Measurements from ENCODE around the gene BFSP2.
"Not testable (repeated sequence)": the region's sequence is repeated elsewhere in the genome, so short reads cannot be mapped to it uniquely, and the experiment has no call there.

The BFSP2 gene

DNA sequence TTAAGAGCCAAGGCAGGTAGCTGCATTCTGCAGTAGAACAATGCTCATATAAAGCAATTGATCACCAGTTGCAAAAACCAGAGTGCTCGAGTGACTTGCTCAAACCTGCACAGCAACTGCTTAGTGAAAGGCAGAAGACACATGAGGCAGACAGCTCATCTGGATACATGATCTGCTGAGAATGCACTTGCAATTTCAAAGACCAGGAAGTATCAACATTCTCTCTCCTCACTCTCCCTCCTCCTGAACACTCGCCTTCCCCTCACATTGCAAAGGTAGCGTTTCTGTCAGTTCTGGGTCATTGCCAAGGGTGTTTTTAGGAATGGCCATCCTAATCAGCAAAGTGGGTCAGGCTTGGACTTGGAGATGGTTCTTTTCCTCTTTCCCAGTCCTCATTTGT is 61.0 kb downstream of the BFSP2 start:
- DNase-seq = no peak

DNA sequence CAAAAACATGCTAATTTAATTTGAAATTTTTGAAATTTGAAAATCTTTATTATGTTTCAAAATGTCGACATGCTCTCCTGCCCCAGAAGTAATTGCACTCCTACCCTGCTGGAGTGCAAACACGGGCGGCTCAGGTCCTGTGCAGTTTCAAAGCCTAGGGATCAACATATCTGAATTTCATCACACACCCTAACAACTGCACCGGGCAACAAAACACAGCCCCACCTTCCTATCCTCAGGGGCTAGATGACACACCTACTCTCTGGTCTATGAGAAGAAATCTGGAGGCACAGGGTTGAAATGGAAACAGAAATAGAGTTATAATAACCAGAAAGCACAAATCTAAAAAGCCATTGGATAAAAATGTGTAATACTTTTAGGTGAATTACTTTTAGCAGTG is 61.4 kb downstream of the BFSP2 start:
- DNase-seq = no peak

DNA sequence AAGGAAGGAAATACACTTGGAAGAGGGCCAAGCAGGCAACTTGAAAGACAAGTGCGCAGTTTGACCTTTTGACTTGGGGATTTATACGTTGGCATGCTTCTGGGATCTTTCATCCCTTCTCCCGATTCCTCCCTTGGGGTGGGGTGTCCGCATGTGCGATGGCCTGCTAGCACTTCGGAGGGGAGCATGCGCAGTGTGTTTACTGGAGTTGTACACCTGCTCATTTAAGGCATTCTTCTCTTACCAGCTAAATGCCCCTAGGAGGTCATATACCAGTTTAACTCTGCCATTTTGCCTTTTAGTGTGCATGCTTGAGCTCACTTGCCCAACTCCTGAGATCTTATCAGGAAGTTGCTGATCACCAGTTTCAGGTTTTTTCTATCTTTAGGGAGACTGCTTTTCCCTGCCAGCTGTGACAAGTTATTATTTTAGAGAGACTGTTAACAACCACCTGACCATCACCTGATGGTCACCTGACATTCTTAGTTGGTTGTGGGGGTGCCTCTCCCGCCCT is 63.5 kb downstream of the BFSP2 start:
- DNase-seq = no peak

DNA sequence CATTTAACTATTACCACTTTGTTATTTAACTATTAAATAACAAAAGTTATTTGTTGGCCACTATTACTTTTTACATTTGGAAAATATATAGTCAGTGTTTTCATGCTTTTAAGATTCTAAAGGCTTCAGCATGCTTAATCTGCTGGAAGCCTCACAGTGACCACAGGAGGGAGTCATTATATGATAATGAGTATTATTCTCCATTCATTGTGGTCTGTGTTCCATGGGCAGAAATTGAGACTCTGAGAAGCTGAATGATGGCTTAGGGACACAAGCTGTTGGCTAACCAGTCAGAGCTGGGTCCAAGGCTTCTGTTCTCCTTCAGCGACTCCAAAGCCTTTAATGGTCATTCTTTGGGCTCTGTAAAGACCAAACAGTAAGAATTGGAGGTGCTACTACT is 64.7 kb downstream of the BFSP2 start:
- no peak for DNase-seq

DNA sequence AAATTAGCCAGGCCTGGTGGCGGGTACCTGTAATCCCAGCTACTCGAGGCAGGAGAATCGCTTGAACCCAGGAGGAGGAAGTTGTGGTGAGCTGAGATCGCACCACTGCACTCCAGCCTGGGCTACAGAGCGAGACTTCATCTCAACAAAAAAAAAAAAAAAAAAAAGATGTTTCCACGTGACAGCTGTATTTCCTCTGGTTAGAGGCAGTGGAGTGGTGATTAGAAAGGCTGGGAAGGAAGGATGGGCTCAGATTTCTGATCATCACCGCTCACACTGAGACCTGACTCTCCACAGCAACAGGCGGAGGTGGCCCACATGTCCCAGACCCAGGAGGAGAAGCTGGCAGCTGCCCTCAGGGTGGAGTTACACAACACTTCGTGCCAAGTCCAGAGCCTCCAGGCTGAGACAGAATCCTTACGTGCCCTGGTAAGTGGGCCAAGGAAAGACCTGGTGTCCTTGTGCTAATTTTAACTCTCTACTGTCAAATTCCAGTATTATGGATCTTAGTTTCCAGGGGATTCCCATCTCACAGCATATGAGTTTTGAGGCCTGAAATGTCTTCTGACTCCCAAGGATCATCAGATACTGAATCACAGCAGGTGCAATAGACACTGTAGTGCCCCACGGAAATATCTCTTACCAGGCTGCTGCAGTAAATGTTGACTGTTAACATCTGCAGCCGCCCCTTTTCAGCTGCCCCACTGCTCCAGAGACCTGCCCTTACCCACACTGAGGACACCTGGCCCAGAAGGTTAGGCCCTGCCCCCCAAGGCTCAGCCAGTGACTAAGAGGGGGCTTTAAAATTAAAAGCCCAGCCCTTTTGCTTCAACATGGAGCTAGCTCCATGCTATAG is 66.9 kb downstream of the BFSP2 start:
- DNase-seq = no peak

DNA sequence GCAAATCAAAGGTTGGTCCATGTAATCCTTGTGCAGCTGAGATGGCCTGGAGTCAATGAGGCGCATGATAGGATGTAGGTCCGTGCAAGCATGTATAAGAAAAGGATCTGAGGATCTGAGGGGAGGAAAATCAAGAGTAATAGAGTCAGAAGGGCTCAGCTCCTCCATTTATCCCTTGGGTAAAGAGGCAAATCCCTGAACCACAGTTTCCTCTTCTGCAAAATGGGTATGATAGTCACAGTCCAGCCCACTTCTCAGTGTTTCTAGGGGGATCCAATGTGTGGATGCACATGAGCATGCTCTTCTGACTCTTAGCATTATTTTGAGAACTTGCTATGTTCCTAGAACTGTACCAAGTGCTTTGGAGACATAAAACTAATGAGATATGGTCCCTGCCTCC is 67.9 kb downstream of the BFSP2 start:
- DNase-seq = no peak

DNA sequence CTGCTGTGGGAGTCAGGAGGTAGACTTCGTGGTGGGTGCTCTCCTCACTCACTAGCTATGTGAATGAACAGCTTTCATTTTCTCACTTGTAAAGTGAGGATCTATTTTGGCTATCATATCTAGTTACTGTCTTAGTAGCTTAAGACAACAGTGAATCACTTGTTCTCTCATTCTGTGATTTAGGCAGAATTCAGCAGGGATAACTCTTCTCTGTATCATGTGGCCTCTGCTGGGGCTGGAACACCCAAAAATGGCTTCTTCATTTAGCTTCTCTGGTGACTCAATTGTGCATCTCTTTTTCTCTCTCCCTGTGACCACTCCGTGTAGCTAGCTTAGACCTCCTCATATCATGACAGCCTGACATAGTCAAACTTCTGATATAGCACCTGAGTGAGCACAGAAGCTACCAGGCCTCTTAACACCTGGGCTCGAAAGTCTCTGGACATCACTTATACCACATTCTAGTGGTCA is 68.4 kb downstream of the BFSP2 start:
- no peak for DNase-seq

DNA sequence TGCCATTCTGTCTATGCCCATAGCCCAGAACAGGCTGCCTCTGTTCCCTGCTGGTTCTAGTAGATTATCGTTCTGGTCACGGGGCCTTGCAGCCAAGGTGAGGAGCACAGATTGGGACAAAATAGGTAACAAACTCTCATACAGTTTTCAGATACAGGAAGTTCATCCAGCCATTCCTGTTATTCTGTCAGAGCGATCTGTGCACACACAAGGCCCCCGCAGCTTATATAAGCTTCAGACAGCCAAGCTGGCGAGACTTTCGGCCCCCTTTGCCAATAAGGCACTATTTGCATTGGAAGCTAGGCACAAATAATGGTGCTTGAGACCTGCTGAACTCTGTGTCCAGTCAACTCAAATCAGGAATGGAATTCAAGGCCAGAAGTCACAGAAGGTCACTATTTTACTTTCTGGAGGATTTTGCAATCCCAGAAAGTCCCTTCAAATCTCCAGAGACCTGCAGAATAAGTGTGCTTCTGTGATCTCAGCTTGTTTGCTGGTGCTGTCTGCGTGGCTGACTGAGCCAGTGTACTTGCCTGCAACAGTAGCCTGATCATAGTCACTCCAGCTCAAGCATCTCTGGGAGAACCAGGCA is 69.4 kb downstream of the BFSP2 start:
- no peak for DNase-seq

DNA sequence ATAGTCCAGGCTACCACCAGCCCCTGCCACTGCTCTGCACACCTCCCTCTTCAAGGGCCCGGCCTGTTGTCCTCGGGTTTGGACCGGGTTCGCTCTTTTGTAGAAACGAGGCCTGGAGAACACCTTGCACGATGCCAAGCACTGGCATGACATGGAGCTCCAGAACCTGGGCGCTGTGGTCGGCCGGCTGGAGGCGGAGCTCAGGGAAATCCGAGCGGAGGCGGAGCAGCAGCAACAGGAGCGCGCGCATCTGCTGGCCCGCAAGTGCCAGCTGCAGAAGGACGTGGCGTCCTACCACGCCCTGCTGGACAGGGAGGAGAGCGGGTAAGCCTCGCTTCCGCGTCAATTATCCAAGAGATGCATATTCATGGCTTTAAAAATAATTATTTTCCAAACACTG is 72.4 kb downstream of the BFSP2 start:
- DNase-seq = peak; percentile 88

DNA sequence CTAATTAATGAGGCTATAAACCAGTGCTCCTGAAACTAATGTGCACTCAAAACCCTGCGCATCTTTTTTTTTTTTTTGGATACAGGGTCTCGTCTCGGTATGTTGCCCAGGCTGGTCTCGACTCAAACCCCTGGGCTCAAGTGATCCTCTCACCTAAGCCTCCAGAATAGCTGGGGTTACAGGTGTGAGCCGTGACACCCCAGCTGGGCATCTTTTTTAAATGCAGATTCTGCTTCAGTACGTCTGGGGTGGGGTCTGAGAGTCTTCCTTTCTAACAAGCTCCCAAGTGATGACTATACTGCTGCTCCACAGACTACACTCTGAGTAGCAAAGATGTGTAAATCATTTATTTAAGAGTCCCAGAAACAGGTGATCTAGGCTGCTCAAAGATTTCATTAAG is 73.0 kb downstream of the BFSP2 start:
- DNase-seq = no peak

DNA sequence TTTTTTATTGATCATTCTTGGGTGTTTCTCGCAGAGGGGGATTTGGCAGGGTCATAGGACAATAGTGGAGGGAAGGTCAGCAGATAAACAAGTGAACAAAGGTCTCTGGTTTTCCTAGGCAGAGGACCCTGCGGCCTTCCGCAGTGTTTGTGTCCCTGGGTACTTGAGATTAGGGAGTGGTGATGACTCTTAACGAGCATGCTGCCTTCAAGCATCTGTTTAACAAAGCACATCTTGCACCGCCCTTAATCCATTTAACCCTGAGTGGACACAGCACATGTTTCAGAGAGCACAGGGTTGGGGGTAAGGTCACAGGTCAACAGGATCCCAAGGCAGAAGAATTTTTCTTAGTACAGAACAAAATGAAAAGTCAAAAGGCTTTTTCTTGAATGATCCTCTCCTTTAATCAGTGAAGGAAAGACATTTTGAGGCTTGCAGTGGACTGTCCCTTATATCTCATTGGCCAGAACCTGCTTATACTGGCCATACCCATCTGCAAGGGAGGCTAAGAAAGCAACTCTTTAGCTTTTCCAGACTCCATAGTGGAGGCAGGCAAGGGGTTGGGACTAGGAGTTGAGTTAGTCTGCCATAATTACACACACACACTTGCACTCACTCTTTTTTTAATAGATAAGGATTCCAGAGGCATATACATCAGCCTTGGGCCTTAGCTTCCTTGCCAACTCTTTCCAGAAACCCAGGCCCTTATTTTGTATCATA is 73.8 kb downstream of the BFSP2 start:
- DNase-seq = not testable (repeated sequence)

DNA sequence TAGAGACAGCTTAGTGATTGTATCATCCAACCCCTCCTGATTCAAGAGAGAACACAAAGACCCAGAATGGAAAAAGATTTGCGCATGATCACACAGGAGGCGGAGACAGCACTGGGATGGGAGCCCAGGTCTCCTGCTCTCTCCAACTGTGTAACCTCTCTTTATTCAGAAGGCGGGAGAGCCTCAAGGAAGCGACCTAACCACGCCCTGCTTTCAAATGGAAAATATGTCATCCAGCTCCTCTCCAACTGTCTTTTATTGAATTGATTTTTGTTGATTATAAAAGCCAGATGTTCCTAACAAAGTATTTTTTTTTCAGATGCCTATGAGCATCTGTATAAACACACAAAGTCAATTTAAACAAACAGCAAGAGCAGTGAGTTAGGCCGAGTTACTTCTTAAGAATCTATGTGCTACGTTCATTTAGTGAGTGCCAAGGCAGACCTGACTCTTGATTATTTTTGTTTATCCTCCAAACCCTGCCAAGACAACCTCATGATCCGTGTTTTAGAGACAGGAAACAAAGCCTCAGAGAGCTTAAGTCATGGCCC is 74.5 kb downstream of the BFSP2 start:
- DNase-seq = peak; percentile 85

DNA sequence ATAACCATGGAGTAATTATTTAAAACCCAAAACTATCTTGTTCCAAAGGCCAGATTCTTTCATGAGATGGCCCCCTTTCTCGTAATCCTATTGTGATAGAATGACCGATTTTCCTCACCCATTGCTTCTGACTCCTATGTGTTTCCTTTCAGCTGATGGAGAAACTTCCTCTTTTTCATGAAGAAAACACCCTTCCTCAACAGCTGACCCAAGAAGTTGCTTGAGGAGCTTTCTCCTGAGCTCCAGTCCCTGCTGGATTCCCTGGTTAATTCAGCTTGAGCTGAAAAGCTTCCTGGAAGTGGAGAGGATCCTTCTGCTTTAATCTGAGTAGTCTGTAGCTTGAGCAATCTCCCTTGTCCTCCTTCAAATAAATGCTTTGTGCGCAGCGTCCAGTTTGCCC is 75.0 kb downstream of the BFSP2 start:
- DNase-seq = no peak

DNA sequence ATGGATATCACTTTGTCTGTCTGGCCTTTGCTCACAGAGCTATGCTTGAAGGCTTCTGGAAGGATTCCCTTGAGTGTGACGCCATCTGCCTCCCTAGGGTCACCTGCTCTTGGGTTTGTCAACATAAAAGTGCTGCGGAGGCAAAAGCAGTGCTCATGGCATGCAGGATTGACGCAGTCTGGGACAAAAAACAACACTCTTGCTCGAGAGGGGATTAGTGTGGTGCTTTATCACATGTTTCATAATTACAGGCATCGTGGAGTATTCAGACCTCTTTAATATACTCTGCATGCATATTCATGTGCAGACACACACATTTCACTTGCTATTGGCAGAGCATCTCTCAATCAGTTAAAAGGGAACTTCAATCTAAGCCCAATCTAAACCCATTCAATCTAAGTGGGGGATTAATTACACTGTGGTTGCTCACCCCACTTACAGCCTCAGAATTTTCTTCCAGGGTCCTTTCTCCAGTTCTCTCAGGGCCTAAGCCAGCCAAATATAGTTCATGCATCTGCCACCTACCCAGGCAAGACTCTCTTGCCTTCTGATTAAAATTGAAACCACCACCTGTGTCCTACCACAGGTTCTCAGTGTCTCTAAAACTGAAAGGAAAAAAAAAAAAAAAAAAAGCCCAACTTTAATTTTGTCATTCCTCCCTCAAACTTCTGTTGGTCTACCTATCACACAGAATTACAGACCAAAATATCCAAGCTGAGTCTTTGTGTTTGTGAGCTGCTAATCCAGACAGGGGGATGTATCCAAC is 75.6 kb downstream of the BFSP2 start:
- DNase-seq = peak; percentile 95

DNA sequence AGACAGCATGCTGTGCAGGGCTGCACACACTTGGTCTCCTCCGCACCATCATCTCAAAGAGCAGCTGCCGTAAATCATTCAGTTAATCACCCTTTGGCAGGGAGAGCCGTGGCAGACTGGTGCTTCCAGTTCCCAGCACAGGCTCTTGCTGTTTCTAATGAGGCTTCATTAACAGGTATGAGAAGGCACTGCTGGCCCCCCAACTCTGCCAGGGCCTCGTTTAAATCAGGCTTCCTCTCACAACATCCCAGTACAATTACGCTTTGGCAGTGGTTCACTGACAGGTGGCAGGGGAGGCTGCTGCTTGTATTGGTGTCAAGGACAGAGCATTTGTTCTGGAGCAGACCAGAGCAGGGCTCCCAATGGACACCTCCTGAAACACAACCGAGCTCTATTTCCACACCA is 77.1 kb downstream of the BFSP2 start:
- peak; percentile 92 for DNase-seq

DNA sequence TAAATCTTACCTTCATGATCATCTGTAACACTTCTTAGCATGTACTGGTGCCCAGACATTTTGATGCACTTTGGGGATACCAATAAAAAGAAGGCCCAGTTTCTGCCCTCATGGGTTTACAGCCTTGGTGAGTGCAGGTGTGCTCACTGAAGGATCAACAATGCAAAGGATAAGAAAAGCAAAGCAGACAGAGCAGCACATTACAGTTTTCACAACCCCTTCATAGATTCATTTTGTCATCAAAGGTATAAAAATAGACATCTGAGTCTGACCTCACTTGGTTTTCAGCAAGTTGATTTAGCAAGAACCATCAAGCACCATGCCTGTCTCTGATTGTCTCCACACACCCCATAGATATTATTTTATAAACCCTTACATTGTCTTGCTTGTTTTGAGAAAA is 77.6 kb downstream of the BFSP2 start:
- no peak for DNase-seq

DNA sequence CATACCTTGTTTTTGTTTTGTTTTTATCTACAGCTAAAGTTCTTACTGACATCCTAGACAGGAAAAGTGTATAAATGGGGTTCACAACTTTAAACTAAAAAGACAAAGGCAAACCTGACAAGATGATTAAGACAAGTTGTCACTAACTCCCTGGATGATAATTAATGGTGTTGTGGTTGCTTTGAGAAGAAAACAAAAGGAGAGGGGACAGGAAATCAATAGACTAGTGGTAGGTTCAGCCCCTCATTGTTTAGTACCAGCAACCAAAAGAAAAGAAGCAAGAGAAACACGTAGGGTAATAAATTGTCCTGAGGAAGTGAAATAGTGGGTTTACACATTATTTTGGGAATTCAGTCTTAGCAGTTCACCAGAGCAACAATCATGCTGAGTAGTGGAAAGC is 78.8 kb downstream of the BFSP2 start:
- no peak for DNase-seq

DNA sequence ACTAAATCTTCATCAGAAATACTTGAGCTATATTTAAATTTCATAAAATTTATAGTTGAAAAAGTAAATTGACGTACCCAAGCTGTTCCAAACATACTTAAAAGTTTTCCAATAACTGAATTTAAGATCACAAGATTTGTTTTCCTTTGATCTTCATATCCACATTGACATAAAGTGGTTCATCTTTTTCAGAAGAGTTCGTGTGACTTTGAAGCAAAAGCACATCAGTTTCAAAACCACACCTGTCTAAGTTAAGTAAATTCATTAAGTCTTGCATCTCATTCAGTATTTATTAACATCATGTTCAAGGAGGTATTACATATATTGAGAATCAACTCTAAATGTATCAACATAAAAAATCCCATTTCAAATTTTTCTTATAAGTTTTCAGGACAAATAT is 79.5 kb downstream of the BFSP2 start:
- DNase-seq = no peak

DNA sequence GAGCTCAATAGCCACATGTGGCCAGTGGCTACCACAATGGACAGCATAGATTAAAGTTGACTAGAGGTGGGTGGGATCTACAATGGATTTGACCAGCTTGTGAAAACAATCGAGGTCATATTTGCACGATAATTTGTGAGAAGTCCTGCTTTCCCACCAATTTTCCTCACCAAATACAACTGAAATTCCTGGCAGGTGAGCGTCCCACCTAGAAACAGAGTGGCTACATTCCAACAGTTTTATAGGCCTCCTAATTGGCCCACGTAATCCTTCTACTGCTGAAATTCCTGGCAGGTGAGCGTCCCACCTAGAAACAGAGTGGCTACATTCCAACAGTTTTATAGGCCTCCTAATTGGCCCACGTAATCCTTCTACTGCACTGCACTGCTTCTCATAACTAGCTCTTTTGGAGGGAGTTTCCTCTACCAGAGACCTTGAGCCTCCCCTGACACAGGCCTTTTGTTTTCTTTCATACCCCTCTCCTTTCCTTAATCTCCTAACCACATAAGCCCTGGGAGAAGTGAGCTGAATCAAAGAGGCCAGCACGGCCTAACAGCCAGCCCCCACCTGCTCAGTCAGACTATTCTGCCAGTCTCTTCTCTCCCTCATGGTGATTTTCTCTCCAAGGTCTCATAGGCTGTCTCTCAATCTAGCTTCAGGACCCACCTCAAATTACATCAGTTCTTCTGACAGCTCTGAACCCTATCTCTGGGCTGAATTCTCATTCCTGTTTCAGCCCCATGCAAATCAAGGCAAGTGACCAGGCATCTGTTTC is 80.2 kb downstream of the BFSP2 start:
- no peak for DNase-seq

DNA sequence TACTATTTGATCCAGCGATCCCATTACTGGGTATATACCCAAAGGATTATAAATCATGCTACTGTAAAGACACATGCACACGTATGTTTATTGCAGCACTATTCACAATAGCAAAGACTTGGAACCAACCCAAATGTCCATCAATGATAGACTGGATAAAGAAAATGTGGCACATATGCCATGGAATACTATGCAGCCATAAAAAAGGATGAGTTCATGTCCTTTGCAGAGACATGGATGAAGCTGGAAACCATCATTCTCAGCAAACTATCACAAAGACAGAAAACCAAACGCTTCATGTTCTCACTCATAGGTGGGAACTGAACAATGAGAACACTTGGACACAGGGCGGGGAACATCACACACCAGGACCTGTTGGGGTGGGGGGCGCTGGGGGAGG is 82.6 kb downstream of the BFSP2 start:
- DNase-seq = not testable (repeated sequence)

DNA sequence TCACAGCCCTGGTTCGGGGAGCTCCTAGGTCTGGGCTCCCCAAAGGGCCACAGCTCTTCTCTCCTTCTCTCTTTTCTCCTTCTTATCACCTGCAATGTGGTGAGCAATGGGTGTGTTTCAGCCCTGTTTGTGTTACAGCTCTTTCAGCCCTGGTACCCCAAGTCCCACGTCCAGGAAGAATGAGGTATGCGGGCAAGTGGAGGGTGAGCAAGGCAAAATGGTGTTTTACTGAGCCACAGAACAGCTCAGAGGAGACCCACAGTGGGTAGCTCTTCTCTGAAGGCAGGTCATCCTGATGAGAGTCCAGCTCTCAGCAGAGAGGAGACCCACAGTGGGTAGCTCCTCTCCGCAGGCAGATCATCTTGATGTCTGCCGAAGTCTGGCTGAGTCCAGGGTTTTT is 86.8 kb downstream of the BFSP2 start:
- DNase-seq = no peak

DNA sequence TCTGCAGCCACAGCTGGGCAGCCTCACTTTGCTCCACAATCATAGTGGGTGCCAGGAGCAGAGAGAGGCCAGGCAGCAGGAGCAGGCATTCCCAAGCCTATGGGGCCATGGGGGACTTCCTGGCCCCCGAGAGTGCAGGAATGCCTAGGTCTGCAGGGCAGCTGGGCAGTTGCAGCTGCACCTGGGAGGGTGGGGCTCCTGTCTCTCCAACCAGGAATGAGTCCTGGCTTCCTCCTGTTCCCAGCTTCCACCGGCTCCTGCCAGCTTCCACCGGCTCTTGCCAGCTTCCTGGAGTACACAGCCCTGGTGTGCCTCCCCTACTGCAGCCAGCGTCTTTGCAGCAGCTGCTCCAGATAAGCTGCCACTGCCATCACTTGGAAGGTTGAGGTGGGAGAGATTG is 87.3 kb downstream of the BFSP2 start:
- no peak for DNase-seq

Data from NCI-H1436 (cell line).